HG03432 (cell line): ENCODE results near the gene EIF1AX.

ENCODE experiments used
- ATAC-seq: cut with Tn5 transposase; IDR thresholded peaks from one replicate; pipeline ENCODE4 v1.9.1; 2021; ENCODE audit warnings: mild to moderate bottlenecking, moderate library complexity; ENCODE audit not compliant: unreplicated experiment

Gene EIF1AX

DNA sequence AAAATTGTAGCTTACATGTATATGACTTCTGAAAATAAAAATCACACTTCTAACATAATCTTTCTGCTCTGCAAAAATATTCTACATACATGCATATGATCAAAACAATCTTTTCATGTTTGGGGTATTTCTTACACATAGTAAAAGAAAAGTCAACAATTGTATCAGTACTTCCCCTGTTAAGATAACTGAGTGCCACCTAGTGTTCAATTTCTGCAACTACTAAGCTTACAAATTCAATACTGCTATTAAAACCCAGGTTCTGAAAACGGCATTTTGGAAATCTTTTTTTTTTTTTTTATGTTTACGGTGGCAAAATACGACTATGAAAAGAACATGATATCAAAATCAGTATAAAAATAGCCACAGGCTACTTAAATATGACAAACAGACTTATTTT is 14.2 kb downstream of the EIF1AX start:
- ATAC-seq = peak; percentile 52

DNA sequence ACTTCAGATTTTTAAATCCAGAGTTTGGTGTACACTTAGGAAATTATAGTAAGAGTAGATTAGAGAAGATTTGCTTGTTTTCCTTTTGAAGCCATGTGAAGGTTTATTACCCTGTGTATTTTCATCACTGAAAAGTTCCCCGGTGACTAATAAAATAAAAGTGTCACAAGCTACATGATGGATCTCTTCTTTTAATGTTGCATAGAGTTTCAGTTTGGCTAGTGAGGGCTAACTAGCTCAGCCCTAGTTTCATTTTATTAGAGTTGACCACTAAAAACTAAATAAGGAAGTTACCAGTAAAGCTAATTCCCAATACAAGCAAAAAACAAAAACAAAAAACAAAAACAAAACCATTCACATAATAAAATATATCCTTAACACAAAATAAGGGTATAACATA is 14.8 kb downstream of the EIF1AX start:
- ATAC-seq = peak; percentile 74

GRCh38 chrX:20124964-20125363 is 16.7 kb downstream of the EIF1AX start:
- ATAC-seq = no peak

GRCh38 chrX:20118065-20118824 is 23.4 kb downstream of the EIF1AX start:
- no peak for ATAC-seq

DNA sequence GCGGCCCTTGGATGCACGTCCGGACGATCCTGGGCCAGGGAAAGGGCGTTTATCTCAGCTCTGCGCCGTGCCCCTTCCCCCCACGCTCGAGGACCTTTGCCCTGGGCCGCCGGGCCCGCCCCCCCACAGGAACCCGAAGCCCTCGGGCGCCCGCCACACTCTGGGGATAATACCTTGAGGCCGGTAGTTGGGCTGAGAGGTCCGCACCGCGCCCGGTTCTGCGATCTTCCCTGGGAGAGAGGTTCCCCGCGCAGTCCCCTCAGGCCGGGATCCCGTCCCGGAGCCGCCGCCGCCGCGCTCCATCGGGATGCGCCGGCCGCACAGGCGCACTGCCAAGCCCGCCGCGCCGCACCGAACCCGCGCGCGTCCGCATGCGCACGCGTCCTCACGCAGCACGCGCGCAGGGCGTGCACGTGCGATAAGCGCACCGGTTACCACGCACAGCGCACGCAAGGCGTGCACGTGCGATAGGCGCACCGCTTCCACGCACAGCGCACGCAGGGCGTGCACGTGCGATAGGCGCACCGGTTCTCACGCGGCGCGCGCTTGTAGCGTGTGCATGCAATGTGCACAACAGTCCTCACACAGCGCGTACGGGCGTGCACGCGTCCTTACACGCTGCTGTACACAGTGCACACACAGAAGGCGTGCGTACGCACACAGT is 24.9 kb downstream of the EIF1AX start, which contains the start of gene MAP7D2:
TSS of gene MAP7D2 (minus strand) at position 331 of the 664 bp plus-strand sequence. CDS start at position 303, 28 bp downstream.
- no peak for ATAC-seq

DNA sequence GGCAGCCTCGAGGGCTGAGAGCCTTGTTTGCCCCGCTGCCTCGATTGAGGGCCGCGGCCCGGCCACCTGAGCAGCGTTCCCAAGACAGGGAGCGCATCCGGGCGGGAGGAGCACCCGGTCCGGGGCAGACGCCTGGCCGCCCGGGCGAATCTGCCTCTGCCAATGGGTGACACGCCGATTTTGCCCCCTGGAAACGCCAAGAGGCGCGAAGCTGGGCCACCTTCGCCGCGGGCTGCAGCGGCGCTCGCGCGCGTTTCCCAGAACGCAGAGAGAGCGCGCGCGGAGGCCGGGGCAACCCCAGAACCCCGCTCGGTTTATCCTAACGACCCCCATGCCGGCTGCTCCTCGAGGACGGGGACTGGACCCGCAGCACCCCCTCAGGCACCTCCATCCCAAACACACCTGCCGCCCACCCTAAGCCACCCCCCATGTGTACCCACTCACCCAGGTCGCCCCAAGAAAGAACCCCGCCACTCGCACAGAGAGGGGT is 25.5 kb downstream of the EIF1AX start:
- ATAC-seq = no peak

- no peak for ATAC-seq
Measured at GRCh38 chrX:20112022-20112774, 29.4 kb downstream of the EIF1AX start.

DNA sequence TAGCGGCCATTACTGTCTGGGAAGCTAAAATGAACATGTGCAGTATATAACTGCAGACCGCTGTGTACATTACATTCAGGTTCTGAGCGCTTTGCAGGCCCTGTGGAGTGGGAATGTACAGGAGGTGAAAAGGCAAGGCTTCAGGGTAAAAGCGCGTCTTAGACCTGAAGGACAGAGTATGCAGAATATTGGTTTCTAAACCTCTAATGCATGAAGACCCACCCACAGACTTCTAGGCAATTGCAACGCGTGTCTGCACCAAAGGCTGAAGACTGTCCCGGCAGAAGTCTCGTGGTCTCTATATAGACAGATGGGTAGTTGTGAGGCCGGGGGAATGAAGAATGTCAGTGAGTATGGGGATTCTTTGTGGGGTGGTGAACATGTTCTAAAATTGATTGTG is 30.4 kb downstream of the EIF1AX start:
- ATAC-seq = no peak

DNA sequence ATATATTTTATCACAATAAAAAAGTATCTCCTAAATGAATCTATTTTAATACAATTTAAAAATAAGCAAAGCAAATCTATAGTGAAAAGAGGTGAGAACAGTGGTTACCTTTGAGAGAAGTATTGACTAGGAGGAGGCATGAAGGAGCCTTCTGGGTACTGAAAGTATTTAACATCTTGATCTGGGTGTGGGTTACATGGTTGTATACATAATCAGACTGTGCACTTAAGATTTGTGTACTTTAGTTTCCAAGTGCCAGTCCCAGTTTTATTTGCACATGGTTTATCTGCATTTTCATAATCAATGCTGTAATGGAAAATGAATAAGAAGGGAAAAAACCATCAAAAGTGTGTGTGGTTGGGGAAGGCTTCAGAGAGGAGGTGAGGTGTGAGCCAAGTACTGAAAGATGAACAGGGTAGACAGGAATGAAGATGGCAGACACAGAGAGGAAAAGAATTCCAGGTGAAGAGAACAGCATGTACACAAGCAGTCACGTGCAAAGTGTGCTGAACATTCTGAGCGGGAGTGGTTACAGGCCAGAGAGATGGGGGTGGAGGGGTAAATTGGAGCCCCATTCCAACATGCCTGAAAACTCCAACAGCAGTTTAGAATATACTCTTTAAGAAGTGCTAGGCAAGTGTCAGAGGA is 39.6 kb downstream of the EIF1AX start:
- ATAC-seq = no peak

DNA sequence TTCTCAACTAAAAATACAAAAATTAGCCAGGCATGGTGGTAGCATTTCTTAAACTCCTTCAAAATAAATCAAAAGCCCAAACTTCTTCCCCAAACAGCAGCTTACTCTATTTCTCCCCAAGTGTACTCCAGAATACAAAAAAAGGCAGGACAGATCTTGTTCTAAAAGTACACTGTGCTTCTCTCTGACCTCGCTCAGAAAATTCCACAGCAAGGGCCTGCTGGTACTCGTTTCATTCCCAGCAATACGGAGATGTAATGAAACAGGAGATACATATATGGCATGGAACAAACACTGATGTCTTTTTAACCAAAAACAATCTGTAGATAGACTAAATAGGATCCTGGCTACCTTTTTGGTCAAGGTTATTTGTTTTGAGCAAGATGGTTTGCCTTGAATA is 50.1 kb downstream of the EIF1AX start:
- ATAC-seq = no peak

GRCh38 chrX:20089845-20090244 is 51.8 kb downstream of the EIF1AX start:
- no peak for ATAC-seq

DNA sequence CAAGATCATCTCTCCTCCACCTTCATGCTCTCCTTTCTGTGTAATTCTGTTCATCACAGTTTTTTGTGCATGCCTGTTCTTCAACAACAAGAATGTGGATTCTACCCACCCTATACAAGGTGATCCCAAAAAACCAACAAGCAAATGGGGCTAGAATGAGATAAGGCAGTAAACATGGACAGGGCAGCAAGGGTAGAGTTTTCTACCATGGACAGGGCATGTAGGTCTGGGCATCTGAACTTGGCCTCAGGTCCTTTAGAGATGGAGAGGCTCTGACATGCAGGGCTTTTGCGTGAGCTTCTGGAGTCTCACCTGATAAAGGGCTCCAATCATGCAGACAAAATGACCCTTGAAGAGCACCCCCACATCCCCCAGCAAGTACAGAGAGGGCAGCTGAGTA is 61.4 kb downstream of the EIF1AX start:
- no peak for ATAC-seq
